Middle frontal gyrus (tissue), 1 donor: Measurements from ENCODE around the gene CDC42EP1.
"Not testable (repeated sequence)": the region's sequence is repeated elsewhere in the genome, so short reads cannot be mapped to it uniquely, and the experiment has no call there.

Experiments used
- DNase-seq: peaks from one replicate; pipeline ENCODE4 v3.0.0-alpha.2; 2015; ENCODE audit warnings: low spot score; ENCODE audit errors: extremely low spot score

The CDC42EP1 gene, protein sequence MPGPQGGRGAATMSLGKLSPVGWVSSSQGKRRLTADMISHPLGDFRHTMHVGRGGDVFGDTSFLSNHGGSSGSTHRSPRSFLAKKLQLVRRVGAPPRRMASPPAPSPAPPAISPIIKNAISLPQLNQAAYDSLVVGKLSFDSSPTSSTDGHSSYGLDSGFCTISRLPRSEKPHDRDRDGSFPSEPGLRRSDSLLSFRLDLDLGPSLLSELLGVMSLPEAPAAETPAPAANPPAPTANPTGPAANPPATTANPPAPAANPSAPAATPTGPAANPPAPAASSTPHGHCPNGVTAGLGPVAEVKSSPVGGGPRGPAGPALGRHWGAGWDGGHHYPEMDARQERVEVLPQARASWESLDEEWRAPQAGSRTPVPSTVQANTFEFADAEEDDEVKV

DNA sequence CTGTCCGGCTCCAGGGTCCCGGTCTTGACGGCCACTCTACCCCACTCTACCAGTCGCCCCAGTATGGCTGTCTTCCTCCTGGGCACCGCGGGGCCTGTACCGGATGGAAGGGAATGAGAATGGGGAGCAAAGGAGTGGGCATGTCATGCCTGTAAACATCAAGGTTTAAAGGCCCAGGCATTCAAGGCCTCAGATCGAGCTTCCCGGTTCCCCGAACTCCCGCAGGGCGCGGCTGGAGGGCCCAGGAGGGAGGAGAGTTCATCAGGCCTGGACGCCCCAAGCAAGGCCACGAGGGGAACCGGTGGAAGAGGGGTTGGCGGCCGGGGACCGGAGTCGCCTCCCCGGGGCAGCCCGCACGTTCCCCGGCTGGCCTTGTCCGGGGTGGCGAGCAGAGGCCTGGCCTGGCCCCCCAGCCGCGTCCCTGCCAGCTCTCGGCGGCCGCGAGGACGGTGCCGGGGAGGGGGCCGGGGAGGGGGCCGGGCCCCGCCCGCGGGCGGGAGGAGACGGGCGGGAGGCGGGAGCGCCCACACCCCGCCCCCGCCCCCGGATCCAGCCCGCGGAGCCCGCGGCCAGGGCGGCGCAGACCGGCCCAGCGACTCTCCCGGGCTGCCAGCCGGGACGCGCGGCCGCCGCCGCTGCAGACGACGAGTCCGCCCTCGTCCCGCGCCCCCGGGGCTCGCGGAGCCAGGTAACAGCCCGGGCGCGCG, at the start of gene CDC42EP1:
CDC42EP1 (plus strand) TSS at position 580 of the 707 bp plus-strand sequence. CDS start 5,870 bp downstream, outside the sequence.
- DNase-seq, result no peak

DNA sequence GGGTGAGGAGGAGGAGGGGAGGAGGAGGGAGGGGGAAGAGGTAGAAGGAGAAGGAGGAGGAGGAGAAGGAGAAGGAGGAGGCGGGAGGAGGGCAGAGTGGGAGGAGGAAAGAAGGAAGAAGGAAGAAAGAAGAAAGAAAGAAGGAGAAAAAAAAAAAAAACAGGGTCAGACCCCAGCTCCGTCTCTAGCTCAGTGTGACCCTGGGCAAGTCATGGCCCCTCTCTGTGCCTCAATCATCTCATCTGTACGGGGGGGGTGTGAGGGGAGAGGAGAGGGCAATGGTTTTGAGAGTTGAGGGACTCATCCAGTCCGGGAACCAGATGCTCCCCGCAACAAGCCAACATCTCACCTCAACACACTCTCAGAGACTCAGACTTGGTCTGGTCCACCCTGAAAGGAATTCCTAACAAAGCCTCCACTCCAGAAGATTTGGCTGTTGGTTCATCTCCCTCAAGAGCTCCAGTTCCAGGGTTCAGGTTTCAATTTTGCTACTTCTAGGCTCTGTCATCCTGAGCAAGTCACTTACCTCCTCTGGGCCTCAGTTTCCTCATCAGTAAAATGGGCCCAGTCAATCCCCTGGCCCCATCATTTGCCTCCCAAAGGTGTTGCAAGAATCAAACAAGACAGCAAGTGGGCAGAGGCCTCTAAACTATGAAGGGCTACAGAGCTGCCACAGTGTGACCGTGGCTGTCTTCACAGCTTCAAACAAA, 48.7 kb upstream of the CDC42EP1 start:
- DNase-seq, result no peak

DNA sequence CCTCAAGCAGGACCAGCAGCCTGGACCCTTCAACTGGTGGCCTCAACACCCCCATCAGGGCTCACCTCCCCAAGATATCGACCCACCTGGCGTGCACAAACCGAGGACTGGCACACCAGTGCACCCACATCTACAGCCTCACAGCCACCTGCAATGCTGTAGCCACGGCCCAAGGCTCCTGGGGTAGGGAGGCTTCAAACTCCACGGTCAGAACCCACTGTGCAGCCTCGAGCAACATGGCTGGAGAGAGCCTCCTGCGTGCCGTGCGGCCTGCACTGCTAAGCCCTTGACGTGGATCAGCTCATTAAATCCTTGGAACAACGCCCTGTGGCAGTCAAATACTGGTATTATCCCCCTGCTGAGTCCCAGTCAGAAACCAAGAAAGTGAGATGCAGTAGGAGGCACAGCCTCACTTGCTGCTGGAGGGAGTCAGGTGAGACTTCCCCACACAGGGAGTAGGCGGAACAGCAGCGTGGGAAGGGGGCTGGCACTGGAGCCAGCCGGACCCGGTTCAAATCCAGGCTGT, 45.7 kb upstream of the CDC42EP1 start:
- no peak for DNase-seq

DNA sequence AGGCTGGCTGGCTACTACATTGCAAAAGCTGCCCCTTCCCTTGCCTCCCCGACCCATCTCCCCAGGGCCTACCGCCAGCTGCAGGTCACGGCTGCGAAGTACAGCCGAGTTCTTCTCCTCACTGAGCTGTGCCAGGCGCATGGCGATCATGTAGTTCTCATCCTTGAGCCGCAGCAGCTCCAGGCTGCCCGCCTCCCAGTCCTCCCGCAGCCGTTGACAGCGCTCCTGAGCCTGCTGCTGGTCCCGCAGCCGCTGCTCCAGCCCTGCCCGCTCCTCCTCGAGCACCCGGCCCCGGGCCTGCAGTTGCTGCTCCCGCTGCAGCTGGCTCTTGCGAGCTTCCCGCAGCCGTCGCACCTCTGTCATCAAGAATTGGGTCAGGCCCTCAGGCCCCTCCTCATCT, 44.4 kb upstream of the CDC42EP1 start:
- DNase-seq, result no peak

DNA sequence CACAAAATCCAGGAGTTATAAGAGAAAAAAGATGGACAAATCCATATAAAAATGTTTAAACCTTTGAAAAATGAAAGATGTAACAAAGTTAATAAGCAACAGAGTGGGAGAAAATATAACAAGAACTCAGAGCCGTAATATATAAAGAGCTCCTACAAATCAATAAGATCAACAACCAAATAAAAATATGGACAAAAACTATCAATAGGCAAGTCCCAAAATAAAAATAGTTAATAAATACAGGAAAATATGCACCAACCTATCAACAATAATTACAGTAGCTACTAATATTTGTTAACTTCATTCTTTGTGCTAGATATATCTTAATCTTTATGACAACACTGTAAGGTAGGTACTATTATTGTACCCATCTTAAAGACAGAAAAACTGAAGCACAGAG, 43.8 kb upstream of the CDC42EP1 start:
- DNase-seq, result no peak

DNA sequence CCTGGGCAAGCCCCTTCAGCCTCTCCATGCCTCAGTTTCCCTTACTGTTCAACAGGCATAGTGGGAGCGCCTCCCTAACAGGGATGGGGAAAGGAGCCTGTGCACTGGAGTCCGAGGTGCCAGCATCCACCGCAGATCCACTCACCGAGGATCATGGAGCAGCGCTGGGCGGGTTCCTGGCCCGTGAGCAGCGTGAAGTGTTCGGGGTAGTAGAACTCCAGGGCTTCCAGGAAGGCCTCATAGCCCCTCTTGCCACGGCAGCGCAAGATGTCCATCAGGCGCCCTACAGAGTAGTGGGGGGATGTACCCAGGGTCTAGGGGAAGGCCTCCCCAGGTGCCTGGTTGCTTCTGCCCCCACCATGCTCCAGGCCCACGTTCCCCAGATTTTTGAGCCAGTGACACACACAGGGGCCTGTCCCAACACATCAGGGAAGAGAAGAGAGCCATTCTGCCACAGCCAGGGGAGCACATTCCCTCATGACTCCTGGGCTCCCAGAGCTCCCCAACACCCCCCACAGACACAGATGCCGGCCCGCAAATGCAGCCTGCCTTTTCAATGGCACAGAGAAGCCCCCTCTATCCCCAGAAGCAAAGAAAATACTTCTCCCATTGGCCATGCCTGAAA, 42.3 kb upstream of the CDC42EP1 start:
- no peak for DNase-seq

DNA sequence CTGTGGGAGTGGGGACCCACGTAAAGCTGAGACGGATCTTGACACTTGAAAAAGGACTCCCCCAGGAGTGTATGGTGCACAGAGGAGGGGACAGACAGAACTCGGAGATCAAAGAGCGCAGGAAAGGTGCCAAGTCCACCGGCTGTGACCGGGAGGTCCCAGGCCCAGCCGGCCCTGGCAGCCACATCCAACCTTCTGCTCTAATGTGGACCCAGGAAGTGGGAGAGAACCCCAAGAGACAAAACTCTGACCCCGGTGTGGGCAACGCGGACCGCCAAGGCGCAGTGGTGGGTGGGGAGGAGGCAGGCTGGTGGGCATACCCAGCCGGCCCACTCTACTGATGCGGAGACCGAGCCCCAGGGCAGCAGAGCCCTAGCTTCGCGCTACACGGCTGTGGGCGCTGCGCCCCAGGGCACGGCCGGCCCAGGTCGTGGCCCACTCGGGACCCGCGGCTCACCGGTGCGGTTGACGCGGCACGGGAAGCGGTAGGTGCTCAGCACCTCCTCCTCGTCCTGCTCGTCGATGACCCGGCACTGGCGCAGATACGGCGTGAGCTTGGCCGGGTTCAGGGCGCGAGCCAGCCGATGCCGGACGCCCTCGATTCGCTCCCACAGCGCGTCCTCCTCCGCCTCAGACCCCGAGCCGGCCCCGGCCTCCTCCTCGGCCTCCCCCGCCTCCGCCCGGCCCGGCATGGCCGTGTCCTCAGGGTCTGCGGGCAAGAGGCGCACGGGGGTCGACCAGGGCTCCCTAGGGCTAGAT, 41.6 kb upstream of the CDC42EP1 start:
- no peak for DNase-seq

DNA sequence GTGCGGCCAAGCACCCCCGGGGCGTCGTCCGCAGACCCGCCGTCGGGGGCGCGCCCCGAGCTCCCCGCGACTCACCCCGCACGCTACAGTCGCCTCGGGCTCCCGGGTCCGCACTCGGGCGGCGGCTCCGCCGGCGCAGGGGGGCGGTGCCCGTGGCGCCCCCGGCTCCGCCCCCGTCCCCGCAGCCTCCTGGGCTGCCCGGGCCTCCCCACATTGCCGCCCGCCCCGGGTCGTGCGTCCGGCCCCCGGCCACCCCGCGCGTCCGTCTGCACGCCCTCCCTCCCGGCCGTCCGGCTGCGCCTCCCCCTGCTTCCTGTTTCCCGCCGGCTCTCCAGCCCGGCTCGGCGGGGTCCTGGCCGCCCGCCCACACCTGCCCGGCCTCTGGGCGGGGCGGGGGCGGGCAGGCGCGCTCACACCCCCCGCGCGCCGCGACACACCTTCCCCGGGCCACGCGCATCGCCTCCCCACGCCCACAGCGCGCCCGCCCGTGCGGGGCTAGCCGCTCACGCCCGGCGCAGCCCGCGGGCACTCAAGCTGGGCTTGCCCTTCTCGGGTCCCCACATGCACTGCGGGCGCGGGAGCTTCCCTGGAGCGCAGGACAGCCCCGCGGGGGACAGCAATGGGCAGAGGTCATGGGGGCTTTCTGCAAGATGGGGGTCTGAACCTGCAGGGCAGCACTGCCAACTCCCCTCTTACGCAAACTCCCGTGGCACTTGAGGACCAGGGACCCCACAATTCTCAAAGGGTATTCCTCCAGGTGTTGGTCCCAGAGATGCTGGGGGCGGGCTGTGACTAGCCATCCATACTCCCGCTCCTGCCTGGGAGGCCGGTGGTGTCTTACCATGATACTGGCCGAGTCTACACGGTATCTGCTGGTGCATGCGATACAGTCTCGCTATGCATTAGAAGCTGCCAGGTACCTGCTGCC, 40.7 kb upstream of the CDC42EP1 start, which contains the start of gene CARD10:
CARD10 (minus strand) TSS at position 148 of the 928 bp plus-strand sequence. CDS start 215 bp downstream, outside the sequence.
- DNase-seq, result no peak

DNA sequence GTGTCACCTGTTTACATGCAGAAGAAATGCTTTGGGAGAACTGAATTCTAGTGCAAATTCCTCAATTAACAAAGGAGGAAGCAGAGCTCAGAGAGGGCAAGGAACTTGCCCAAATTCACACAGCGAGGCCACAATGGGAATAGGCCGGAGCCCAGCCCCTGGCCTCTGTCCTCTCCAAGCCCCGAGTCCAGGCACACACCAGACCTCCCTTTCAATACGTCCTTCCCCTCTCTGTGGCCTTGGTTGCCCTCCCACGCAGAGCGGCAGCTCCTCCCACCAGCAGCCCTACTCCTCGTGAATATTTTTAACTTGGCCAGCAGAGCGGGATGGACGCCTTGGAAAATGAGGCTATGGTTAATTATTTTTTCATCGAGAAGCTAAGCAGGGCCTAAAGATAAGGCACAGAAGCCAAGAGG, 39.5 kb upstream of the CDC42EP1 start:
- DNase-seq, result no peak

DNA sequence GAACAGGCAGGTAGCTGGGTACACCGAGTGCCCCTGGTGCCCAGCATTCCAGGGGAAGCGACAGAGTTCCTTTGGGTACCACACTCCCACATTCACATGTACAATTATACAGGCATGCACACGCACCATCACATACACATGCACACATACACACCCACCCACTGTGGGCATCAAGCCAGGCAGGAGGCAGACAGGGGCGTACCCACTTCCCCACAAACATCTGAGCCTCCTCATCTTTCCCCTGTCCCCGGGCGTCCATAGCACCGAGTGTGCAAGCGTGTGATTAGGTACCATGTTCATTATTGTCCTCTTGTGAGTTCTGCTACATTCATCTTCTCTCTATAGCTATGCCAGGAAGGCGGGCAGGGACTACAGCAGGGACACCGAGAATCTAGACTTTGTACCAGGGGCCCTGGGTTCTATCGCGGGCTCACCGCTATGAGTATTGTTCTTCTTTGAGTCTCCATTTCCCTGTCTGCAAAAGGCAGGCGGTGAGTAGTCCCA, 39.0 kb upstream of the CDC42EP1 start:
- DNase-seq, result no peak

DNA sequence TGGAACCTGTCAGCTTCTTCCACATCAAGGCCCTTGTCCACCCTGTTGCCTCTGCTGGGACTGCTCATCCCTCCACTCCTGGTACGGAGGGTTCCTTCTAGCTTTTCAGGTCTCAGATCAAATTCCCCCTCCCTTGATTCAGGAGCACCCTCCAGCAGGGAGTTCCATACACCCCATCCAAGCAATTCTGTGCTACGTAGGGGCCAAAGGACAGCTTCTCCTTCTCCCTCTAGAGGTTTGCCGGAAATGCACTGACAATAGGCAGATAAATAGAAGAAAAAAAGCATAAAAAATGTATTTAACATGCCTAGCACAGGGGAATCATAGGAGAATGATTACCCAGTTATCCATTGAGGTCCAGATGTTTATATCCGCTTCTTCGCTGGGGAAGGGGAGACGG, 37.8 kb upstream of the CDC42EP1 start:
- DNase-seq, result no peak

DNA sequence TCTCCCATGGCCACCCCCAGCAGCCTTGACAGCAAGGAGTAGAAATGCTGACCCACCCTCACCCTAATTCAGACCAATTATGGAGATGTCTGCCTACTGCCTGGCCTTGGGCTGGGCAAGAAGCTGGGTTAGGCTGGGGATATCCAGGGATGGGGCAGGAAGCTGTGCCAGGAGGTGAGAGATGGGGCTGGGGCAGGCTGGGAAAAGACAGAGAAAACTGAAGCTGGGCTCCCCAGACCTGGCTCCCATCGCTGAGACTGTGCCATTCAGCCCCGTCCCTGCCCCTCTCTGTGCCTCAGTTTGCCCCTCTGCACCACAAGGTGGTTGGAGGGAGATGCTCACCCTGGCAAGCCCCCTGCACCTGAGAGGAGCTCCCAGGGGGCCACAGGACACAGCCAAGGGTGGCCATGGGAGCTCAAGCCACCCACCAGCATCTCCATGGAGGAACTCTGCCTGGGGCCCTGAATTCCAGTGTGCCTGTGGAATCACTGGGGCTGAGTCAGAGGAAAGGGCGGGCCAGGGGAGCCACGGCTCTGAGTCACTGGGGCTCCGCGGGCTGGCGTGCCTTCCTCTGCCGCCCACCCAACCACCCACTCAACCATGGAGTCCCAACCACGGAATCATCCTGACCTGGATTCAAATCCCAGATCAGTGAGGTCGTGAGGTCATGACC, 35.1 kb upstream of the CDC42EP1 start:
- no peak for DNase-seq

DNA sequence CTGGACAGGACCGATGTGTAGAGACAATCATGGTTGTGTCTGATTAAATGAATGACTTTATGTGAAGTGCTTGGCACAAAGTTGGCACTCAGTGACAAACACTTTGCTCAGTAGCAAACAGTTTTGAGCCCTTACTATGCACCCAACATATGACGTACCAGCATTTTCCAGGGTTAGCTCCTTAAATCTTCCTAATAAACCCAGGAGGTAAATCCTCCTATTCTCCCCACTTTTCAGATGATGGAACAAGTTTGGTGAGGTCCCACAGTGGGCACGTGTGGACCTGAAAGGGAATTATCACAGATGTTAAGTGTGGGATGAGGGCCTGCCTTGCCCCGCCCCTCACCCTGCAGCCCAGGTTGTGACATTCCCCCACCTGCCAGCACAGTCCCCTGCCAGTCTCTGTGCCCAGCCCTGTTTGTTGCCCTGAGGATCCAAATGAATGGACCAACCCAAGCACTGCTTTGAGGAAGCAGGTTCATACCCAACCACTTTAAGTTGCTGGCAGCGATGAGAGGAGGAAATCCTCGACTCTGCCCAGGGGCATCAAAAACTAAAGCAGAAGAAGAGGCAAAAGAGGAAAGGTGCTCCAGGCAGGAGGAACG, 34.4 kb upstream of the CDC42EP1 start:
- no peak for DNase-seq

DNA sequence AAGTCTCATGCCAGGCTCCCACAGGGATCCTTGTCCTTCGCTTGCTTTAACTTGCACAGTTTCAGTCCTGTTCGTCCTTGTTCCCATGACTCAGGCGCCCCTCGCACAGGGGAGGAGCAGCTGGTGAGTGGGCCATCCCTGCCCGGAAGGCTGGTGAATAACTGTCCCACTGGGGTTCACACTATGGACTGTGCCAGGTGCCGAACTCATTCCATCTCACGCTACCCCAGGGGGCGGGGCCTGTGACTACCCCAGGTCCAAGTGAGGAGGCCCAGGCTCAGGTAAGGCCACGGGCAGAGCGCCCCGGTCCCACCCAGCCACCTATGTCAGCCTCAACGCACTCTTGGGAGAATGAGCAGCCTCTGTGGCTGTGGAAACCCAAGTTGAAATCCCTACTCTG, 33.9 kb upstream of the CDC42EP1 start:
- no peak for DNase-seq

DNA sequence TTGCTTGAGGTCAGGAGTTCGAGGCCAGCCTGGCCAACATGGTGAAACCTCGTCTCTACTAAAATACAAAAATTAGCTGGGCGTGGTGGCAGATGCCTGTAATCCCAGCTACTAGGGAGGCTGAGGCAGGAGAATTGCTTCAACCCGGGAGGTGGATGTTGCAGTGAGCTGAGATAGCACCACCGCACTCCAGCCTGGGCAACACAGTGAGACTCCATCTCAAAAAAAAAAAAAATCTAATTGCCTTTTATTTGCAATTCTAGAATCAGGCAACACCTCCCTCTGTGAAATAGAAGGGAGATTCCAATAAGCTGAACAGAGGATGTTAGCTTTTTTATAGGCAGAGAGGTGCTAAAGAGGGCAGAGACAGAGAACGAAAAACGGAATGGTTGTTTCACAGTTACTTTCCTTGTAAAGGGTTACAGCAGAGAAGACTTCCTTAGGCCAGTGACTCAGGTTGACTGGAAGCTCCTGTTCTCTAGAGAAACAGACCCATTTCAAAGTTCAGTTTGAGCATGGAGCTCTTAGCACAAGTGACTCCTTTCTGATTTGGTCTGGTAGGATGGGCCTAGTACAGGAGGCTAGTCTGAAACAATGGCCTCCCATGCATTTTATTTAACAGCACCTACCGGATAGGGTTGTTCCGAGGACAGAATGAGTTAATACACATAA, 33.1 kb upstream of the CDC42EP1 start:
- not testable (repeated sequence) for DNase-seq

DNA sequence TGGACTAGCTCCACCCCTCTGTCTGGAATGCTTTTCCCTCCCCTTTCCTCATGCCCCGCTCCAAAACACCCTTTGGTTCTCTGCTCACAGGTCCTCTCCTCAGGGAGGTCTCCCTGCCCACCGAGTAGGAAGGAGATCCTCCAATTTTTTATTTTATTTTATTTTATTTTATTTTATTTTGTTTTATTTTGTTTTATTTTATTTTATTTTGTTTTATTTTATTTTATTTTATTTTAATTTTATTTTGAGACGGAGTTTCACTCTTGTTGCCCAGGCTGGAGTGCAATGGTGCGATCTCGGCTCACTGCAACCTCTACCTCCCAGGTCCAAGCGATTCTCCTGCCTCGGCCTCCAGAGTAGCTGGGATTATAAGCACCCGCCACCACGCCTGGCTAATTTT, 32.3 kb upstream of the CDC42EP1 start:
- DNase-seq, result not testable (repeated sequence)

DNA sequence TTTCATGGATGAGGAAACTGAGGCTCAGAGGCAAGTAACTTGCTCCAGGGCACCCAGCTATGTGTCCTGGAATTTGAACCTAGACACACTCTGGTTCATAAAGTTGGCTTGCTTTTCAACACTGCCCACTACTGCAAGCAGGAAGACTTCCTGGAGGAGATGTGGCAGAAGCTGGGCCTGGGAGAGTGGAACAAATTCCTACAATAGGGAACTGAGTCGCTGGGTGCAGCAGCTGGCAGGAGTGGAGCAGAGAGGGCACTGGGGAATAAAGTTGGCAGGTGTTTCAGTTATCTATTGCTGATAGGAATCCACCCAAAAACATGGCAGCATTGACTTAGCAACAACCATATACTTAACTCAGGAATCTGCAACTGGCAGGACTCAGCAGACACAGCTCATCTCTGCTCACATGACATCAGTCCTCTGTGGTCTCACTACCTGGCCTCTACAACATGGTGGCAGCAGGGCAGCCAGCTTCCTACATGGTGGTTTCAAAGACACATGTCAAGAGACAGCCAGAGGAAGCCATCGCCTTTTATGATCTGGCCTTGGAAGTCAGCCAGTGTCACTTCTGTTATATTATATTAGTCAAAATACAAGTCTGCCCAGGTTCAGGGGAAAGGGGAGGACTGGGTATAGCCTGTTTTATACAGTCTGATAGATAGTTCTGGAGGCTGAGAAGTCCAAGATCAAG, 30.5 kb upstream of the CDC42EP1 start:
- DNase-seq, result no peak
